GM21529 (cell line): Measurements from ENCODE around the gene KHSRP.
"Not testable (repeated sequence)": the region's sequence is repeated elsewhere in the genome, so short reads cannot be mapped to it uniquely, and the experiment has no call there.

Experiments
- ATAC-seq: cut with Tn5 transposase; IDR thresholded peaks from one replicate; pipeline ENCODE4 v1.9.1; 2021; ENCODE audit not compliant: unreplicated experiment

Gene KHSRP

GRCh38 chr19:6421075-6422014 is 3.3 kb downstream of the KHSRP start:
- ATAC-seq, result no peak

GRCh38 chr19:6418562-6418932 is 6.1 kb downstream of the KHSRP start:
- ATAC-seq, result no peak

- no peak for ATAC-seq
These were observed 6.7 kb downstream of the KHSRP start for GRCh38 chr19:6417713-6418561.

- ATAC-seq, result no peak
These were observed 7.8 kb downstream of the KHSRP start for GRCh38 chr19:6416658-6417405.

- ATAC-seq, result no peak
These were observed 8.9 kb downstream of the KHSRP start for GRCh38 chr19:6415591-6416190.

- no peak for ATAC-seq
These were observed 9.6 kb downstream of the KHSRP start for GRCh38 chr19:6414793-6415590.

- no peak for ATAC-seq
These were observed 10.6 kb downstream of the KHSRP start for GRCh38 chr19:6413721-6414643.

GRCh38 chr19:6413291-6413690 is 11.3 kb downstream of the KHSRP start:
- ATAC-seq, result no peak

GRCh38 chr19:6412447-6413091 is 12.0 kb downstream of the KHSRP start:
- ATAC-seq, result no peak

GRCh38 chr19:6412061-6412446 is 12.6 kb downstream of the KHSRP start:
- ATAC-seq, result no peak

- no peak for ATAC-seq
These were observed 15.3 kb downstream of the KHSRP start for GRCh38 chr19:6409346-6409745.

- no peak for ATAC-seq
These were observed 18.2 kb downstream of the KHSRP start for GRCh38 chr19:6406401-6406800.

GRCh38 chr19:6402837-6403608 is 21.6 kb downstream of the KHSRP start:
- no peak for ATAC-seq

- no peak for ATAC-seq
These were observed 22.6 kb downstream of the KHSRP start for GRCh38 chr19:6402058-6402457.

GRCh38 chr19:6400062-6400944 is 24.3 kb downstream of the KHSRP start:
- ATAC-seq, result not testable (repeated sequence)

GRCh38 chr19:6396305-6396704 is 28.3 kb downstream of the KHSRP start:
- no peak for ATAC-seq

GRCh38 chr19:6394831-6395230 is 29.8 kb downstream of the KHSRP start:
- no peak for ATAC-seq
